Activated CD4-positive, alpha-beta T cell treated with anti-CD3 and anti-CD28 coated beads for 36 hours (primary cell): ENCODE measurements around the gene RAB37. TPM values are rescaled to one million over a fixed set of nuclear protein-coding genes. Genes with fewer than 3 reads are reported as not detected.
A peak's percentile ranks its signal among the peaks of the same experiment; 100 is the strongest.

Experiments
- ATAC-seq: fragments of 200-7000 bp; cut with Tn5 transposase; one replicate; pipeline ENCODE4 v1.10.0; 2021; ENCODE audit warnings: mild to moderate bottlenecking, moderate library complexity
- CTCF ChIA-PET: fragments of 350-600 bp; sonication (Branson Sonifier 250); formaldehyde crosslinking; loops from one replicate; lab custom pipeline; 2021; ENCODE audit warnings: antibody characterized with exemption; lab: Charles Lee
- POLR2A ChIA-PET: fragments of 350-600 bp; sonication (Branson Sonifier 250); formaldehyde crosslinking; loops from one replicate; lab custom pipeline; 2021; ENCODE audit warnings: antibody characterized with exemption, inconsistent platforms; lab: Charles Lee
- DNase-seq: peaks from one replicate; pipeline ENCODE4 v3.0.0-alpha.2; 2020
- H3K27ac Mint-ChIP-seq: one replicate; pipeline ENCODE4 v1.8.0; 2021; ENCODE audit warnings: mixed read lengths
- H3K27me3 Mint-ChIP-seq: one replicate; pipeline ENCODE4 v1.8.0; 2021; ENCODE audit warnings: mixed read lengths
- H3K36me3 Mint-ChIP-seq: one replicate; pipeline ENCODE4 v1.8.0; 2021; ENCODE audit warnings: low read depth, mixed read lengths
- H3K4me1 Mint-ChIP-seq: one replicate; pipeline ENCODE4 v1.8.0; 2021; ENCODE audit warnings: mixed read lengths
- H3K4me3 Mint-ChIP-seq: one replicate; pipeline ENCODE4 v1.8.0; 2021; ENCODE audit warnings: mild to moderate bottlenecking, moderate library complexity, mixed read lengths
- H3K9me3 Mint-ChIP-seq: one replicate; pipeline ENCODE4 v1.8.0; 2021; ENCODE audit warnings: low read depth, mixed read lengths
- intact Hi-C, 2 experiments: fragments of 100-400 bp; cut with DNase I in 1 of 2; cut with micrococcal nuclease in 1 of 2; formaldehyde crosslinking; loops; one replicate each; pipeline versions ENCODE4 v1.14.2 to v1.15.1; 2022 to 2024; cut with DNase I, micrococcal nuclease
- total RNA-seq, 2 experiments: library from RNA; stranded (reverse); gene quantifications; one replicate each; pipeline ENCODE4 v1.2.3, GENCODE V29; 2021

Gene RAB37
- total RNA-seq, 2 experiments from 2014 or later, result 2.7 to 3.5 TPM

DNA sequence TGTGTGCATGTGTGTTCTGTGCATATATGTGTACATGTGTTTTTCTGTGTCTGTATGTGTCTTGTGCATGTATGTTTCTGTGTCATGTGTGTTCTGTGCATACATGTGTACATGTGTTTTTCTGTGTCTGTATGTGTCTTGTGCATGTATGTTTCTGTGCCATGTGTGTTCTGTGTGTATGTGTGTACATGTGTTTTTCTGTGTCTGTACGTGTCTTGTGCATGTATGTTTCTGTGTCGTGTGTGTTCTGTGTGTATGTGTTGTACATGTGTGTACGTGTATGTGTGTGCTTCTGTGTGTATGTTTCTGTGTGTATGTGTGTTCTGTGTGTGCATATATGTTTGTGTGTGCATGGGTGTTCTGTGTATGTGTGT, 8.4 kb upstream of the RAB37 start:
- ATAC-seq, result no peak
- Mint-ChIP-seq H3K36me3 (no peaks in the 10 kb centered on the region), H3K4me1 (peaks cover 10% of the 10 kb centered on the region), H3K27me3 (no peaks in the 10 kb centered on the region), H3K4me3 (no peak overlapping the region), H3K9me3 (no peaks in the 10 kb centered on the region), H3K27ac (no peak overlapping the region)
- intact Hi-C loops, result no loop called here
- DNase-seq, result no peak
- ChIA-PET POLR2A (no interaction called here), CTCF (no interaction called here)

DNA sequence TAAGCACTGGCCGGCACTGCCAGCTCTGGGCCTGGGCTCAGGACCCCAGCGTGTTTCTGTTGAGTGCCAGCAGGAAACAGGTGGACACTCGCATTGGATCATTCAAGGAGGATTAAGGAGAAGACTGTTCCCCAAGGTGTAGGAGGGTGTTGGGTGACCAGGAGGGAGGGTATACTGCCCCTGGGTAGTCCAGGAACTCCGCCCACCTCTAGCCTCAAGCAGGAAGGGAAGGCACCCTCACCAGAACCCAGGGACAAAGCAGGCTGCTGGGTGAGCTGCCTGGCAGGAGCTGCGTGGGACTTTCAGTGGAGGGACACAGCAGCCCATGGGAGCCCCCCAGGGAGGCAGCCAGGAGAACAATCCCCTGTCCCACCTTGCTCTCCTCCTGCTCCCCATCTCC, 7.7 kb upstream of the RAB37 start:
- DNase-seq, result no peak
- Mint-ChIP-seq H3K27me3 (no peaks in the 10 kb centered on the region), H3K4me3 (no peak overlapping the region), H3K36me3 (no peaks in the 10 kb centered on the region), H3K4me1 (peaks cover 10% of the 10 kb centered on the region), H3K9me3 (no peaks in the 10 kb centered on the region), H3K27ac (no peak overlapping the region)
- intact Hi-C loops, result no loop called here
- ATAC-seq, result no peak
- CTCF ChIA-PET, result interaction anchor here (1.0 kb wide), 1 partner anchor 72 kb away, joined by 3 read pairs; no protein-coding TSS in a partner anchor
- POLR2A ChIA-PET, result no interaction called here

GRCh38 chr17:74729866-74730265, 7.2 kb upstream of the RAB37 start:
- Mint-ChIP-seq H3K4me3 (no peak overlapping the region), H3K27me3 (no peaks in the 10 kb centered on the region), H3K4me1 (peaks cover 13% of the 10 kb centered on the region), H3K9me3 (no peaks in the 10 kb centered on the region), H3K27ac (no peak overlapping the region), H3K36me3 (no peaks in the 10 kb centered on the region)
- ChIA-PET CTCF (interaction anchor here (1.0 kb wide), 1 partner anchor 72 kb away, joined by 3 read pairs; no protein-coding TSS in a partner anchor), POLR2A (no interaction called here)
- ATAC-seq, result no peak
- no peak for DNase-seq
- intact Hi-C loops, result loop anchor here in 1 of 2 experiments (10.0 kb wide), 1 partner anchor 355 kb away; no protein-coding TSS in a partner anchor

- no peak overlapping the region for H3K4me3 Mint-ChIP-seq
- H3K27me3 Mint-ChIP-seq, result no peaks in the 10 kb centered on the region
- CTCF ChIA-PET, result no interaction called here
- H3K4me1 Mint-ChIP-seq, result peaks cover 13% of the 10 kb centered on the region
- no peak overlapping the region for H3K27ac Mint-ChIP-seq
- no peaks in the 10 kb centered on the region for H3K36me3 Mint-ChIP-seq
- intact Hi-C loops, result loop anchor here in 1 of 2 experiments (10.0 kb wide), 1 partner anchor 356 kb away; no protein-coding TSS in a partner anchor
- DNase-seq (peak; percentile 53), ATAC-seq (peak; percentile 71)
- POLR2A ChIA-PET, result no interaction called here
- H3K9me3 Mint-ChIP-seq, result no peaks in the 10 kb centered on the region
Measured at GRCh38 chr17:74730491-74731346, 6.3 kb upstream of the RAB37 start.

GRCh38 chr17:74731347-74731605, 5.8 kb upstream of the RAB37 start:
- ATAC-seq, result no peak
- Mint-ChIP-seq H3K4me3 (no peak overlapping the region), H3K9me3 (no peaks in the 10 kb centered on the region), H3K27ac (no peak overlapping the region), H3K4me1 (peaks cover 15% of the 10 kb centered on the region), H3K27me3 (no peaks in the 10 kb centered on the region), H3K36me3 (no peaks in the 10 kb centered on the region)
- intact Hi-C loops, result loop anchor here in 1 of 2 experiments (10.0 kb wide), 1 partner anchor 356 kb away; no protein-coding TSS in a partner anchor
- POLR2A ChIA-PET, result no interaction called here
- CTCF ChIA-PET, result no interaction called here
- DNase-seq, result no peak

DNA sequence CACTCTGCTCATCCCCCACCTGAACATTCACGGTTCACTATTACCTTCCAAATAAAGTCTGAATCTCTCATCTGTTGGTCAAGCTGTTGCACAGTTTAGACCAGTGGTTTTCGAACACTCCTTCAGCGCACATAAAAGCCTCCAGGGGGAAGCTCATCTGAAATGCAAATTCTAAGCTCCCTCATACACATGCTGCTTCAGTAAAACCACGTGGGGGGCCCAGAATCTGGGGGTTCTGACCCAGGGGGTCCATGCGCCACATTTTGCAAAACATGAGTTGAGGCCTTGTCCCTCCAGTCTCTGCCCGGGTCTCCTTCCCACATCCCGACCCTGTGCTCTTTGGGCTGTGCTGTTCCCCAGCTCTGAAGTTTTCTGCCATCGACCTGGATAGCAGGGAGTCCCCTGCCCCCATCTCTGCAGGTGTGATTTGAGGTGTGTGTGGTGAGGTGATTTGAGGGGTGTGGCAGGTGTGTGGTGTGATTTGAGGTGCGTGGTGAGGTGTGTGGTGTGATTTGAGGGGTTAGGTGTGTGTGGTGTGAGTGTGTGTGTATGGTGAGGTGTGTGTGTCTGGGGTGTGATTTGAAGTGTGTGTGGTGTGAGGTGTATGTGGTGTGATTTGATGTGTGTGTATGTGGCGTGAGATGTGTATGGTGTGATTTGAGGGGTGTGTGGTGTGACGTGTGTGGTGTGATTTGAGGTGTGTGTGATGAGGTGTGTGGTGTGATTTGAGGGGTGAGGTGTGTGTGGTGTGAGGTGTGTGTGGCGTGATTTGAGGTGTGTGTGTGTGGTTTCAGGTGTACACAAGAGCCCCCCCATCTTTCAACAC, 4.8 kb upstream of the RAB37 start:
- Mint-ChIP-seq H3K4me3 (no peak overlapping the region), H3K9me3 (no peaks in the 10 kb centered on the region), H3K27me3 (no peaks in the 10 kb centered on the region), H3K36me3 (no peaks in the 10 kb centered on the region), H3K27ac (no peak overlapping the region), H3K4me1 (peaks cover 18% of the 10 kb centered on the region)
- DNase-seq (no peak), ATAC-seq (no peak)
- intact Hi-C loops, result loop anchor here in 1 of 2 experiments (10.0 kb wide), 1 partner anchor 357 kb away; no protein-coding TSS in a partner anchor
- ChIA-PET CTCF (interaction anchor here (0.5 kb wide), 1 partner anchor 178 kb away, joined by 4 read pairs; no protein-coding TSS in a partner anchor), POLR2A (no interaction called here)

GRCh38 chr17:74733365-74734122, 3.5 kb upstream of the RAB37 start:
- DNase-seq (peak; percentile 31), ATAC-seq (no peak)
- Mint-ChIP-seq H3K36me3 (no peaks in the 10 kb centered on the region), H3K4me1 (peaks cover 30% of the 10 kb centered on the region), H3K9me3 (no peaks in the 10 kb centered on the region), H3K4me3 (no peak overlapping the region), H3K27ac (no peak overlapping the region), H3K27me3 (no peaks in the 10 kb centered on the region)
- intact Hi-C loops, result loop anchor here in 1 of 2 experiments (10.0 kb wide), 1 partner anchor 359 kb away; no protein-coding TSS in a partner anchor
- ChIA-PET POLR2A (no interaction called here), CTCF (no interaction called here)

- intact Hi-C loops, result loop anchor here in 1 of 2 experiments (10.0 kb wide), 1 partner anchor 359 kb away; no protein-coding TSS in a partner anchor
- H3K4me3 Mint-ChIP-seq, result no peak overlapping the region
- ChIA-PET POLR2A (no interaction called here), CTCF (interaction anchor here (0.6 kb wide), 1 partner anchor 209 kb away, joined by 3 read pairs; no protein-coding TSS in a partner anchor)
- no peak overlapping the region for H3K27ac Mint-ChIP-seq
- DNase-seq (no peak), ATAC-seq (no peak)
- no peaks in the 10 kb centered on the region for H3K9me3 Mint-ChIP-seq
- no peaks in the 10 kb centered on the region for H3K36me3 Mint-ChIP-seq
- no peaks in the 10 kb centered on the region for H3K27me3 Mint-ChIP-seq
- peaks cover 37% of the 10 kb centered on the region for H3K4me1 Mint-ChIP-seq
Measured at GRCh38 chr17:74734256-74734655, 2.8 kb upstream of the RAB37 start.

DNA sequence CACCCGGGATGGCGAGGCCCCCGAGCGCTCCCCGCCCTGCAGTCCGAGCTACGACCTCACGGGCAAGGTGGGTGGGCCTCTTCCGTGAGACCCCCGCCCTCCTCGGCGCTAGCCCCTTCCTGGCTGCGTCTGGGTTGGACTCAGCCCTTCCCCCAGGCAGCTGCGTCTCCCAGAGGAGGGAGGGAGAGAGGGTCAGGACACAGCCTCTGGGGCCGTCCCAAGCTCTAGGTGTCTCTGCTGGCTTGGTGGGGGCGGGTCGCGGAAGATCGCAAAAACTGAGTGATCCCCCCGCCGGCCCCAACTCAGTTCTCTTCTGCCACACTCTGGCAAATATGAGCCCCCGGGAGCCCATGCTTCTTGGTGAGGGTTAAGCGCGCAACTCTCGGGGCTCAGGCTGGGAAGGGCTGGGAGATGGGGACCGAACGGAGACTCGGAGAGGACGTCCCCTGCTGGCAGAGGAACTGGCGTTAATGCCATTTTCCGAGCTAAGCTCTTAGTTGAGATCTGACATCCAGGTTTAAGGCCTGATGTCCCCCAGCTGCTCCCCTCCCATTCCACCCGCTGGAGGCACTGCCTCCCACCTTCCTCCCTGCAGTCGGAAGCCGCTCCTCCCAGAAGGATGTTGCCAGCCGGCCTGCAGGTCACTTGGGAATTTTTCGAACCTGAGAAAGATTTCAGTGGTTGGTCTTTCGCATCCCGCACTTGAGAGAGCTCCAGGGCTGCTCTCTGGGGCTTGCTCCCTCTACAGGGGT, 419 bp downstream of the RAB37 start:
- peak; percentile 70 for DNase-seq

More for the DNA sequence above, 419 bp downstream of the RAB37 start:
- H3K4me1 Mint-ChIP-seq, result peaks cover 57% of the 10 kb centered on the region
- peak overlapping the region; percentile 79 for H3K27ac Mint-ChIP-seq
- peak overlapping the region; percentile 68 for H3K4me3 Mint-ChIP-seq
- H3K36me3 Mint-ChIP-seq, result no peaks in the 10 kb centered on the region
- no peaks in the 10 kb centered on the region for H3K27me3 Mint-ChIP-seq
- H3K9me3 Mint-ChIP-seq, result no peaks in the 10 kb centered on the region
- CTCF ChIA-PET, result interaction anchor here (0.6 to 4.5 kb wide), 23 partner anchors 9 to 359 kb away, joined by 3 to 103 read pairs (median 6); partner anchors contain the start of gene FDXR
- POLR2A ChIA-PET, result interaction anchor here (0.6 to 1.4 kb wide), 6 partner anchors 22 to 136 kb away, joined by 3 read pairs; partner anchors contain the start of gene NAT9
- intact Hi-C loops, result loop anchor here (1.0 to 10.0 kb wide), 3 partner anchors 80 to 363 kb away; partner anchors contain the start of gene CD300H (in 1 of the 2)
- ATAC-seq, result peak; percentile 21
